Esophagus mucosa (tissue), 1 donor: ENCODE measurements around the gene LRRK1. TPM values are rescaled to one million over a fixed set of nuclear protein-coding genes. Genes with fewer than 3 reads are reported as not detected.

Source experiments
- ATAC-seq: fragments of 200-7000 bp; cut with Tn5 transposase; one replicate; pipeline ENCODE4 v1.9.1; 2020
- total RNA-seq: library from RNA; stranded (reverse); gene quantifications from one replicate; pipeline ENCODE4 v1.2.4, GENCODE V29; 2023
- donor health status: DM: yes; HTN: yes; CAD: no.

Gene LRRK1
- total RNA-seq, 1 donor from 2014 or later: 14.2 TPM

GRCh38 chr15:101025896-101026631, 106.9 kb downstream of the LRRK1 start:
- no peak for ATAC-seq

DNA sequence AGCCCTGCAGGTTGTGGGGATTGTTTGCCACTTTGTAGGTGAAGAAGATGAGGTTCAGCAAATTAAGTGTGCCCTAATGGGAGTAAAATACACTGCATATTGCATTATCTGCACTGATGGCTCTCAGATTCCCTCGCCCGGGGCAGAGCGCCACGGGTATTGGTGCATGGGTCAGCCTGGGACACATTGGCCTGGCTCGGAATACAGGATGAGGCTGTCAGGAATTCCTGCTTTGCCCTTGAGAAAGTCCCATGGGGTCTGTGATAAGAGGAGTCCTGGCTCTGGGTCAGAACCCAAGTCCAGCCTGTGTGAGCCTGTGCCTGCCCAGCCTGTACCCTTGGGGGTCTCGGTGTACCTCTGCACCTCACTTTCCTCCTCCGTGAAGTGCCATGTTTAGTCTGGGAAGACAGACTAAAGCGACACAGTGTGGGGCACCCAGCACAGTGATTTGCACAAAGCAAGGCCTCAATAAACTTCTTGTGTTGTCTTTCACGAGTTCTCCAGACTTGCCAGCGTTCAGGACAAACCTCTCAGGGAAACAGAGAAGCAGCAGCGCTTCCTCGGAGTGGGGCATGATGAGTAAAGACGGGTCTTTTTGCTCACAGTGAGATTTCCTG, 107.6 kb downstream of the LRRK1 start:
- ATAC-seq: no peak

DNA sequence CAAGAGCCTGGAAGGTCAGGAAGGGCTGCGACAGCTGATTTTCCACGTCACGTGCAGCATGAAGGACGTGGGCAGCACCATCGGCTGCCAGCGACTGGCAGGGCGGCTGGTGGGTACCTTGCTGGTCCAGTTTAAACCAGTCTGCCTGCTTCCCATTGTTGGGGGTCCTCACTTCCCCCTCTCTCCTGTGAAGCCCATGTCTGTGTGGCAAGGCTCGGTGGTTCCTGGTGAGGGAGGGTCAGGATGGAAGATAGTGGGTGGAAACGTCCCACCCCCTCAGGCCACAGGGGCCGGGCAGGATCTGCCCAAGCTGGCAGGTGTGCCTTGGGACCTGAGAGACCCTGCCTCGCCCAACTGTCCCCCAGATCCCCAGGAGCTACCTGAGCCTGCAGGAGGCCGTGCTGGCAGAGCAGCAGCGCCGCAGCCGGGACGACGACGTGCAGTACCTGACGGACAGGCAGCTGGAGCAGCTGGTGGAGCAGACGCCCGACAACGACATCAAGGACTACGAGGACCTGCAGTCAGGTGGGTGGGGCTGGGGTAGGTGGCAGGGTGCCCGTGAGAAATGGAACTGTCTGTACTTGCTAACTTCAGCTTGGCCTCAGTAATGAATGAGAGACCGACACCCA, 108.2 kb downstream of the LRRK1 start:
- ATAC-seq: peak; percentile 77

GRCh38 chr15:101027920-101028319, 108.8 kb downstream of the LRRK1 start:
- ATAC-seq: no peak

GRCh38 chr15:101028321-101028720, 109.2 kb downstream of the LRRK1 start:
- ATAC-seq: no peak

DNA sequence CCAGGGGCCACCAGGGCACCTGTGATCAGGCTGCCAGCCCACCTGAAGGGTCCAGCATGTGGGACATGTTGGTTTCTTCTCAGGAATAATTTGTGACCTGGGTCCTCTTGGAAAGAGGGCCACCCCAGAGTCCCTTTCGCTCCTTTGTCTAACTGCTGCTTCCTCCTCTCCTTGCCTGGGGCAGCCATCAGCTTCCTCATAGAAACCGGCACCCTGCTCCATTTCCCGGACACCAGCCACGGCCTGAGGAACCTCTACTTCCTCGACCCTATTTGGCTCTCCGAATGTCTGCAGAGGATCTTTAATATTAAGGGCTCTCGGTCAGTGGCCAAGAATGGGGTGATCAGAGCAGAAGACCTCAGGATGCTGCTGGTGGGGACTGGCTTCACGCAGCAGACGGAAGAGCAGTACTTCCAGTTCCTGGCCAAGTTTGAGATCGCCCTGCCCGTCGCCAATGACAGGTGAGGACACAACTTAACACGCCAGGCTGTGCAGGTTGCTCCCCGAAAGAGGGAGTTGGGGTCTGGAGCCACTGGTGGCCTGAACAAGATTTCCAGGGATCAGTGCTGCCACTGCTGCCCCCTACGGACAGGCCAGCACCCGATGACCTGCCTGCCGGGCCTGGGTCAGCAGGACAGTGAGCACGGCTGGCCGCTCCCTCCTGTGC, 109.7 kb downstream of the LRRK1 start:
- no peak for ATAC-seq

DNA sequence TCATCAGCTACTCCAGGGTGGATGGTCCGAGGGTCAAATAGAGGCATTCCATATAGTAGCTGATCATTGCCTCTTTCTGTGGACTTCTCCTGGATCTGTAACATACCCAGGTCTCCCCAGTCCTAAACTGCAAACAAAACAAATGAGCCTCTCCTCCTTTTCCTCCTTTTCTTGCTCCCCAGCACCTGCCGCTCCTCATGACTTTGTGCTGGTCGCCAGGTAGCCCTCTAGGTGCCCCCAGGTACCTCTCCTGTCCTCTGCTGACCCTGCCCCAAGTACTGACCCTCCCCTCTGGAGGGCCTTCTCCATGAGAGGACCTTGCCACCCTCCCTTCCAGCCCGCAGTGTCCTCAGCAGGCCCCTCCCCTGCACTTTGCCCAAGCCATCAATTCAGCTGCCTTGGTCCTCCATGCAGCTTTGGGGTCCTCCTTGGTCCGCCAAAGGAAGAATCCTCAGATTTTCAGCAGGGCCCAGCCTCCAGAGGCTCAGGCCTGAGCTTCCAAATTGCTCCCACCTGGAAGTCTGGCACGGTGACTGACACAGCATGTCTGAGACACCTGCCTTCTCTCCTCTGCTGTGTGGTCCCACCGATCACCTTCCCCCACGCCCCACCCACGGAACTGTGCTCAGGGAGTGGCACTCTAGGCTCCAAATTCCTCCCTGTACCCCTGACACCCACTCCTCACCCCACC, 111.0 kb downstream of the LRRK1 start:
- no peak for ATAC-seq

DNA sequence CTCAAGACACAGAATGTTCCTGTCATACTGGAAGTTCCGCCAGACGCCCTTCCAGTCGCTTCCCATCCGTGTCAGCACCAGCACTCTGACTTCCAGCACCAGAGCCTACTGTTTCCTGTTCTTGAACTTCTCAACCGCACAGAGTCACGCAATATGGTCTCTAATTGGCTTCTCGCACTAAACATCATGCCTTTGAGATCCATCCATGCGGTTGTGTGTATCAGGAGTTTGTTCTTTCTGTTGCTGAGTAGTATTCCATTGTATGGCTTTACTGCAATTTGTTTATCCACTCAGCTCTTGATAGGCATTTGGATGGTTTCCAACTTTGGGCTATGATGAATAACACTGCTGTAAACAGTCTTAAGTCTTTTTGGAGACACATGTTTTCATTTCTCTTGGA, 112.1 kb downstream of the LRRK1 start:
- ATAC-seq: no peak

GRCh38 chr15:101033801-101034200, 114.6 kb downstream of the LRRK1 start:
- no peak for ATAC-seq

DNA sequence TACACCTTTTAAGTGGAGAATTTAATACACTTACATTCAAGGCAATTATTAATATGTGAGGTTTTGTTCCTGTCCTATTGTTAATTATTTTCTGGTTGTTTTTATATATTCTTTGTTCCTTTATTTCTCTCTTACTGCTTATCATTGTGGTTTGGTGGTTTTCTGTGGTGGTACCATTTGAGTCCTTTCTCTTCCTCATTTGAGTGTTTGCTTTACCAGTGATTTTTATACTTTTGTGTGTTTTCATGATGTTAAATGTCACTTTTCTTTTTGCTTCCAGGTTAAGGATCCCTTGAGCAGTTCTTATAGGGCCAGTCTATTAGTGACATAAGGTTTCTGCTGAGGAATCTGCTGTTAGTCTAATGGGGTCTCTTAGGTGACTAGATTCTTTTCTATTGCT, 116.5 kb downstream of the LRRK1 start:
- ATAC-seq: no peak

DNA sequence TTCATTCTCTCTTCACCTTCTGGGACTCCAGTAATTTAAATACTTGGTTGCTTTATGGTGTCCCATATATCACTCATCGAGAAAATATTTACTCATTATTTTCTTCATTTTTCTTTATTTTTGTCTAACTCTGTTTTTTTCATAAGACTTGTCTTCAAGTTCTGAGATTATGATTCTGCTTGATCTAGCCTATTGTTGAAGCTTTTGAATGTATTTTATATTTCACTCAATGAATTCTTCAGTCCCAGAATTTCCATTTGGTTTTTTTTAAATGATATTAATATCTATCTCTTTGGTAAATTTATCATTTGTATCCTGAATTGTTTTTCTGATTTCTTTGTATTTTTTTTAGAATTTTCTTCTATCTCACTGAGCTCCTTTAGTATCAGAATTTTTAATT, 117.0 kb downstream of the LRRK1 start:
- no peak for ATAC-seq

GRCh38 chr15:101037090-101037830, 118.1 kb downstream of the LRRK1 start:
- no peak for ATAC-seq

- no peak for ATAC-seq
Measured at GRCh38 chr15:101038327-101039003, 119.3 kb downstream of the LRRK1 start.

DNA sequence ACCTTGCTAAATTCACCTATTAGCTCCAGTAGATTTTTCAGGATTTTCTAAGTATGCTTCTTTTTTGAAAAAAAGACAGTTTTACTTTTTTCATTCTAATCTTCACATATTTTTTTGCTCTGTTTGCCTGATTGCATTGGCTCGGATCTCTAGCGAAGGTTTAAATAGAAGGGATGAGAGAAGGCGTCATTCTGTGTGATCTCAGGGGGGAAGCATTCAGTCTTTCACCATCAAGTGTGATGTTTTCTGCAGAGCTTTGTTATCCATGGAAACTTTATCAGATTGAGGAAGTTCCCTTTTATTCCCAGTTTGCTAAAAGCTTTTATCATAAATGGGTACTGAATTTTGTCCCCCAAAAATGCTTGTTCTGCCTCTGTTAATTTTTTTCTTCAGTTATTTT, 120.3 kb downstream of the LRRK1 start:
- no peak for ATAC-seq

GRCh38 chr15:101042320-101042719, 123.2 kb downstream of the LRRK1 start:
- ATAC-seq: no peak

- ATAC-seq: no peak
Measured at GRCh38 chr15:101043011-101043410, 123.9 kb downstream of the LRRK1 start.

DNA sequence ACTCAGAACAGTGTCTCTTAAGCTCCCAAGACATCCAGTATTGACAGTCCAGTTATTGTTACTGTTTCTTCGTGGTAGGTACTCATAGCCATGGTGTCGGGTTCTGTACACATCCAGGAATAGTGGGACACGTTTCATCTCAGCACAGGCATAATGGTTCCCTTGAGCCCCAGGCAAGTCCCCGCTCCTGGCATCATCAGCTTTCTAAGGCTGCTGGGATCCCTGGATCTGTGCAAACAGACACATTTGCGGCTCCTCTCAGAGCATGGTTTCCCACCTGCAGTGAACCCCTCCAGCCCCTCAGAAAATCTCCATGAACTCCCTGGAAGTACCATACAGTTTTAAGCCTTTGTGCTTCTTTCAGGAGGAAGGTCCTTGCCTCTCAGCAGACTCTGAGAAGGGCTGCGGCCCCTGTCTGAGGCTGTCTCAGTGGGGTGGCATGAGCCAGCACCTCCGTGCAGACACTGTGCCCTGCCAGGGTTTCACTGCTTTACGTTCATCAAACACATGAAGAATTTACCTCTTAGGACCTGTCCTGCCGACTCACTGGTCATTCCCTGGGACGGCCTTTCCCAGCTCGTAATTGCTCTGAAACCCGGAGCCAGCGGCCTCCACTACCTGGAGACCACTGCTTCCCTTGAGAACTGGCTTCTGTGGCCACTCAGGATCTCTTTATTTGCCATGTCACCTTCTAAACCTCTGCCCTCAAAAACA, 124.9 kb downstream of the LRRK1 start:
- no peak for ATAC-seq

- ATAC-seq: no peak
Measured at GRCh38 chr15:101044625-101045235, 125.6 kb downstream of the LRRK1 start.

GRCh38 chr15:101045236-101045646, 126.1 kb downstream of the LRRK1 start:
- no peak for ATAC-seq
